GM18907 (cell line): ENCODE data around the gene GABRA4.

Experiments
- ATAC-seq: cut with Tn5 transposase; IDR thresholded peaks from one replicate; pipeline ENCODE4 v1.9.1; 2021; ENCODE audit warnings: mild to moderate bottlenecking, moderate library complexity; ENCODE audit not compliant: unreplicated experiment

GABRA4 gene

DNA sequence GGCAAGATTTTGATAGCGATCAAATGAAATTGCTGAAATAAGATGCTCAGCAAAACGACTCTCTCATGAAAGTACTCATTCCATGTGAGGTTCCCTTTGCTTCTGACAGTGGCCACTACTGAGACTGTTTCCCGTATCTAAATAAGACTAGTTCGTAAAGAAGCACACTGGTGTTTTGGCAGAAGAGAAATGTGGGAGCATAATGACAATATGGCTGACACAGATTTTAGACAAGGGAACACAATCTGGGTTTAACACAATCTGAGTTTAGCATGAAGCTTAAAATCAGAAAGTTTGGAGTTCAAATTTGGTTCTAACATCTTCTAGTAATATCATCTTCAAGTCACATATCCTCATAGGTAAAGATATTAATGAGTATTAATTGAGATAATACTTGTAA lies 13.7 kb downstream of the GABRA4 start:
- ATAC-seq: no peak

DNA sequence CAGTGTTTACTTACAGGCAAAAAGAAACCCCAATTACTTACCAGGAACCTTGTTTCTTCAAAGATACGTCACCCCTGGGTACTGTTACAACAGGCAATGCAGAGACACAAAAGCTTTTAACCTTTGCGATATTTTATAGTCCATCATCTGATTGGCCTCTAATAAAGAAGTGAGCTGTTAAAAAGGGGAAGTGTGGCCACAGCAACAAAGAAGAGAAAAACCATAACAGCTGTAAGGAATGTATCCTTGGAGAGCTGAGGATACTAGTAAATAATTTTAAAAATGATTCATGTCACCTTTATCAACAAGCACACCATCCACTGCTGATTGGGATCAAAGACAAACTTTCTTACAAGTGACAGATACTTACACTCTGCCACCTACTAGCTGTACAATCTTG lies 14.1 kb downstream of the GABRA4 start:
- no peak for ATAC-seq

GRCh38 chr4:46977245-46977644 lies 16.1 kb downstream of the GABRA4 start:
- no peak for ATAC-seq

GRCh38 chr4:46975812-46976553 lies 17.4 kb downstream of the GABRA4 start:
- ATAC-seq: peak; percentile 63

DNA sequence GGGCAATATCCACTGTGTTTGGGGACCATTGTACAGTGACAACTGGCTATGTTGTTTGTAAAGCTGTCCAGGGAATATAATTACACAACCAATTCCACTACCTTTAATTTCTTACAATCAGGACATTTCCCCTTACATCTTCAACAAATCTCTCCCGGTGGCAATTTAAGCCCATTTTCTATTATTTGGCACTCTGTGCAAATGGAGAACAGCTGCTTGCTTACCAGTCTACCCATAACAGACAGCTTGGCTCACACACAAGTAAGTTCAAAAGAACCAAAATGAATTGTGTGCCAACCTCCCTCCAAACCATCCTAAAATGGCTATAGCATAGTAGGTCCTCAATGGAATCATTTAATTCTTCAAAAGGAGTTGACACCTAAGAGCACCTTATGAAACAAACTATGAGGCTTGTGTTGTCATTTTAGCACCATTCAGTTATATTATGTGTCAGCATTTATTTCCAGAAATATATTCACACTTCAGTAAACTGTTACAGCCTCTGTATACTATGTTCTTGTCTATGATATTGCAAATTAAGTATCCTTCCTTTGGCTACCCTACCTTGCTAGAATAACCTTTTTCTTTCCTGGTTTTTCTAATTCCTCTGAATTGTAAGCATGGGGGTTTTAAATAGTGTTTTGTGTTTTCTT lies 18.4 kb downstream of the GABRA4 start:
- no peak for ATAC-seq

- no peak for ATAC-seq
These were observed 24.5 kb downstream of the GABRA4 start for GRCh38 chr4:46968847-46969246.

DNA sequence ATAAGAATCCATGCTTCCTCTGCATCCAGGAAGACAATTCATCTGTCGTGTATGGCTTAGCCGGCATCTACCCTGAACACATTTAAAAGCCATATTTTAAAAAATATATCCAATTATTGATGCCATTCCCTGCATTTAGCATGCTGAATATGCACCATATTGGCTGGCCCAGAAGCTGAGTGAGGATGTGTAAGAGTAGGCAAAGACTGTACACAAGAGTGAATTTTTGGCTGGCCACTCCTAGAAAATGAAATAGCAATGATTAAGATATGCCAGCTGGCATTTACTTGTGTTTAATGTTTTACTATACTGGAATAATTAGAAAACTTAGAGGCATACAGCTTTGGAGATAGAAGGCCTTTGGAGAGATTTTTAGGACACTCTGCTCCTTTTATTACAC lies 25.8 kb downstream of the GABRA4 start:
- no peak for ATAC-seq

DNA sequence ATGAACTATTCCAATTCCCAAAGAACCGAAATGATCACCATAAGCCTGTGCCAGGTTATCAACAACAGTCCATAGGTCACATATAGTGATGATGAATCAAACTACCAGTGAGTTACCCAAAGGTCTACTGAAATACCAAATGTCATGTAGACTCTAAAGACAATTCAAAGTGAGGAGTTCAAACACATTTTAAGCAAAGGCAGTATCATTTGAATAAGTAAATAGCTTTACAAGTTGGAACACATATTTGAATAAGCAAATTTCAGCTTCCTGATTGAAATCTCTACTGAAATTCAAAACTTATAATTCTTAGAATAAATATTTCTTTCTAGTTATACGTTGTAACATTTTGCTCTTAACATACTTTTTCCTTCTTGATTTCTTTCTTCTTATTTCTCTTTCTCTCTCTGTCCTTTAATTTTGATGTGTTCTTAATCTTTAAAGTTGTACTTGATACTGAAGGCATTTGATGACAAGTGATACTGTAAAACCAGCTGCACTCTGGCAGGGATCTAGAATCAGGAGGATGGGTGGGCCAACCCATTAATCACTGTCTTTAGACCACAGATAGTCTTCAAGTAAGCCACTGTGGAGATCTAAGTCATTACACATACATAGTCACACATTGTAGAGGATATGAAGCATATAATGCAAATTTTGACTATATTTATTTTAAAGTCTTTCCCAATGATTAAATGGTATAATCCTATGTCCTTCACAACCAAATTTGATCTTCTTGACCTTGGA lies 34.5 kb downstream of the GABRA4 start:
- no peak for ATAC-seq

DNA sequence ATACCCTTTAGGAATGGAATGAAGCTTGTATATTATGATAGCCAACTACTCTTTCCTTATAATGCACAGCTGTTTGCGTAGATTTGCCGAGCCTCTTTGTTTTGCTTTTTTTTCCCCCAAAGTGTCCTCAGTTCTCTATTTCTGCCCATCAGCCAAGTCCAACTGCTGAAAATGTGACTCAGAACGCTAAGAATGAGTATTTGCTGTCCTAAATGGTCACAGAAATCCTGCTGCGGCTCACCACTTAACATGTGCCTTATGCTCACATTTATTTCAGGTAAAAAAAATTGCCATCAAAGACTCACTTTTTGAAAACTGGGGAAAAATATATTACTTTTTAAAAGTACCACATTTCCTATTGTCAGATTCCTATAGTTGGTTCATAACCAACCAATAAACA lies 36.9 kb downstream of the GABRA4 start:
- ATAC-seq: no peak

DNA sequence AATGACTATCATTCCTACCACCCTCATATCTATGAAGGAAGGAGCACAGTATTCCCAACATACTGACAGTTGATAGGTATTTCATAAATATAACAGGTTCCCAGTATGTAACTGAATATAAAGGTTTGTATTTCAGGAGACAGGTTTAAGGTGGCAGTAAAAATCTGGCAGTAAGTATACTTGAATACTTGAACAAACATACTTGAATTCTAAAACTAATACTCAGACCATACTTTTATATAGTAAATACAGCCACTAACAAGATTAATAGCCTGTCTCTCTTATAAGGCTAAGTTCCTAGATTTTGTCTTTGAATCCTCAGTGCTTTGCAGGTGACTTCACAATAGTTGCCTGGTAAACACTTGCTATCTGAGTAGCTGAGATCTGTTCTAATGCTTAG lies 37.8 kb downstream of the GABRA4 start:
- no peak for ATAC-seq

GRCh38 chr4:46954643-46955042 lies 38.7 kb downstream of the GABRA4 start:
- ATAC-seq: no peak

DNA sequence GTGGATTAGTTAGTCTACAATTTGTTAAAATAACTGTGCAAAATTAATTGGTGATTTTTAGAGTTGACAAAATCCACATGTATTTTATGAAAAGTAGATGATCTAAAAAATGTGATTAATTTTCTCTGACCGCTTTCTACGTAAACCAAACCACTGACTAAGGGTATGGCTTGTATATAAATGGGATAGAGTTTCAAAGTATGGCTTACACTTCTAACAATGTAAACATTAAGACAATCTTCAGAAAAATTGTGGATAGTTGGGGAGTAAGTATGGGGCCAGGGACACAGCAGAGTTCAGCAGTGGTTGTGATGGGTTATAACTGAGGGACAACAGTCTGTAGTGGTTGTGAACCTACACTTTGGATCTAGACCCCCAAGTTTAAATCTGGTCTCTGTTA lies 39.8 kb downstream of the GABRA4 start:
- no peak for ATAC-seq

DNA sequence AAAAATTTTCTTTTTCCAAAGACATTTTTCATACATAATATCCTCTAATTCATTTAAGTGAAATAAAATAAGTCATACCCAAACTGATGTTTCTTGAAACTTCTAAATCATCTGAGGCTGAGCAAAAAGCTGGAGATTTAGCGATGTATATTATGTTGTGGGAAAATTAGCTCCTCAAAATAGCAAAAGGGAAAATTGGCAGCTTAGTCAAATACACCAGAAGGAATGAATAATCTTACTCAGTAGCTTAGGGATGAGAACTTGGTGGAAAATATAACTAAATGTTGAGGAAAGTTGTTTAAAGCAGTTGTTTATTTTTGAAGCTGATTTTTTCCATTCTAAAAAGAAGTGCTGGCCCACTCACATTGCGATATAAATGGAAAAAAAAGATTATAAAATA lies 40.9 kb downstream of the GABRA4 start:
- ATAC-seq: no peak

- ATAC-seq: no peak
These were observed 42.6 kb downstream of the GABRA4 start for GRCh38 chr4:46950826-46951225.

- ATAC-seq: no peak
These were observed 43.6 kb downstream of the GABRA4 start for GRCh38 chr4:46949822-46950221.

- ATAC-seq: no peak
These were observed 45.8 kb downstream of the GABRA4 start for GRCh38 chr4:46947541-46947940.

DNA sequence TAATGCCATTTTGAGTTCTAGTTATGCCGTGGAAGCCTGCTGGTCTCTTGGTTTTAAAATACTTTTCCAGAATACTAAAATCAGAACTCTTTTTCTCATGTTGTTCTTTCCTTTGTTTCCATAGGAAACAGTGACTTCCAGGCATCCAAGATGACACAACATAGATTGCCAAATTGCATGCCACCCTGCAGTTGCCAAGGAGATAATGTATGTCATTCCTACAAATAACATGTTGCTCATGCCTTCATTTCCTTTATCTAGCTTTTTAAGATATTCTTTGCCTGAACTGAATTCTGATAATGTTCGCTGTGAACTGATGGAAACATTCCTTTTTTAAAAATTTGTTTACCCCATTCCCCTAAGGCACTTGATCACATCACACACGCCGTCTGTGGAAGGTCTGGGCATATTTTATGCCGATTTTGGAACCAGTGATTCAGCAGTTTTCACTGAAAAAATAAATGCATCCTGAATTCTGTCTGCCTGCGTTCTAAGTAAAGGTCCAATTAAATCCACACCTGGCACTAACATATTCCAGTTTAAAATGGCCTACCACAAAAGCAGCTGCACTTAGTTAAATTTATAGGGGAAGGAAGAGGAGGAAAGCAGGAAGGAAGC lies 46.4 kb downstream of the GABRA4 start:
- ATAC-seq: no peak

DNA sequence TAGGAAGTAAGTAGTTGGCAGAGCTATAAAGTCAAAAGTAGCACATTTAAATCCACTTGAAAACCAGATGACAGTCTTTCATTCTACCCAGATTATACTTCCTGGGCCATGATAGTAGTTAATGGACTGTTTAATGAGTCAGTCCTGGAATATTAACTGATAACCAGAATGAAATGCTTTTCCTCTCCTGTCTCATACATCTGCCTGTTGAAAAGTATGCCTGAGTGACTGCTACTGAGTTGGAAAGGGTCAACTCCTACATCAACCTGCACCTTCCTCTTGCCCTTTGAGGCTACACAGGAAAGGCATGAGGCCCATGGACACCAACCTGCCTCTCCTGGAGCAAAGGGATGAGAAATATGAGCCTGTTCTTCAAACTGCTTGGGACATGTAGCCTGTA lies 48.3 kb downstream of the GABRA4 start:
- ATAC-seq: no peak

GRCh38 chr4:46944345-46944744 lies 49.0 kb downstream of the GABRA4 start:
- ATAC-seq: no peak

GRCh38 chr4:46937493-46937892 lies 55.9 kb downstream of the GABRA4 start:
- no peak for ATAC-seq

- no peak for ATAC-seq
These were observed 58.7 kb downstream of the GABRA4 start for GRCh38 chr4:46934726-46935125.

DNA sequence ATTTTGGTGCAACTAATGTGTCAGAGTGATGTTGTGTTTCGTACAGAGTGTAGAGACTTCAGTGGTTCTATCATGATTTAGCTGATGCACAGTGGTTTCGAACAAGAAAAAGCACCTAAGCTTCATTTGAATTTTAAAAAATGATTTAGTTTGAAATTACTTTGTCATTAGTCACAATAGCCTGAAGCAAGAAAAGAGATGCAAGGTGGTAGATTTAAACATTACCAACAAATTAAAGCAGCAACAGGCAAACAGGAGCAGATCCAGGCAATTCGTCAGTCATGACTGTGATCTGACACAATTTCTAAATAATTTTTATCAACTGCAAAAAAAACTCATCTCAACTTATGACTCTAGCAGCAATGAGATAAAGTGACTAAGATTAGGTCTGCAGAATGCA lies 59.7 kb downstream of the GABRA4 start:
- ATAC-seq: no peak
